NCI-H1417 (cell line): ENCODE measurements around the gene NT5M.
A peak's percentile ranks its signal among the peaks of the same experiment; 100 is the strongest.

Experiments used
- DNase-seq, 3 experiments: peaks; one replicate each; lab custom pipeline; 2025; lab: John Stamatoyannopoulos, UW

NT5M gene

GRCh38 chr17:17303847-17304490 lies 796 bp downstream of the NT5M start:
- DNase-seq = peak in 1 of 3 experiments; percentile 16

- DNase-seq = no peak
Observed at GRCh38 chr17:17304521-17304985, 1.4 kb downstream of the NT5M start.

GRCh38 chr17:17305281-17305801 lies 2.2 kb downstream of the NT5M start:
- no peak for DNase-seq

GRCh38 chr17:17309356-17309755 lies 6.2 kb downstream of the NT5M start:
- no peak for DNase-seq

- DNase-seq = no peak
Observed at GRCh38 chr17:17313350-17313991, 10.3 kb downstream of the NT5M start.

GRCh38 chr17:17314501-17315071 lies 11.4 kb downstream of the NT5M start:
- no peak for DNase-seq

GRCh38 chr17:17315142-17315821 lies 12.1 kb downstream of the NT5M start:
- DNase-seq = peak in 2 of 3 experiments; percentile 14 to 64

GRCh38 chr17:17320188-17320910 lies 17.2 kb downstream of the NT5M start:
- no peak for DNase-seq

- DNase-seq = no peak
Observed at GRCh38 chr17:17320911-17321220, 17.7 kb downstream of the NT5M start.

GRCh38 chr17:17321356-17322025 lies 18.3 kb downstream of the NT5M start:
- no peak for DNase-seq

GRCh38 chr17:17322516-17323510 lies 19.6 kb downstream of the NT5M start:
- no peak for DNase-seq

- no peak for DNase-seq
Observed at GRCh38 chr17:17324616-17325015, 21.4 kb downstream of the NT5M start.

GRCh38 chr17:17325228-17325627 lies 22.1 kb downstream of the NT5M start:
- no peak for DNase-seq

GRCh38 chr17:17325816-17326215 lies 22.6 kb downstream of the NT5M start:
- DNase-seq = no peak

GRCh38 chr17:17326275-17326875 lies 23.2 kb downstream of the NT5M start:
- no peak for DNase-seq

GRCh38 chr17:17328251-17328650 lies 25.1 kb downstream of the NT5M start:
- DNase-seq = no peak

GRCh38 chr17:17341452-17341851 lies 38.3 kb downstream of the NT5M start:
- DNase-seq = no peak

- no peak for DNase-seq
Observed at GRCh38 chr17:17342242-17342945, 39.2 kb downstream of the NT5M start.

GRCh38 chr17:17343160-17343735 lies 40.1 kb downstream of the NT5M start:
- no peak for DNase-seq
